Measurements from ENCODE around the gene NEXN.
"Not testable (repeated sequence)": the region's sequence is repeated elsewhere in the genome, so short reads cannot be mapped to it uniquely, and the experiment has no call there.

Gene NEXN

DNA sequence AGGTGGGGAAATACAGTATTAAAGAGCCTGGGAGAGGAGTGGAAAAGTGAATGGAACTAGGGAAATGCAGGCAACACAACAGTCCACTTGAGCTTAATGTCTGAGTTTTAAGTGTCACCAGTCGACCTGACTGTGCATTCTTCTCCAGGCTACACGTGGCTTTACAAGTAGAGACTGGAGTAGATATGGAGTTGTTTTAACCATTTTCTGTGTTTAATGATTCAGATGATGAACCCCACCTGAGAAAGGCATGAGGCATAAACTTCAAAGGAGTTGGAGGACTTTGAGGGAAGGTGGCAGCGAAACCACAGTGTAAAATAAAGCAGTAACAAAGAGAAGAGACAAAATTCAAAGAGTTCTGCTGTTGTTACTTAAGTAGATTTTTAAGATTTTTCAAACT, 77.9 kb downstream of the NEXN start:
- no peak for DNase-seq

DNA sequence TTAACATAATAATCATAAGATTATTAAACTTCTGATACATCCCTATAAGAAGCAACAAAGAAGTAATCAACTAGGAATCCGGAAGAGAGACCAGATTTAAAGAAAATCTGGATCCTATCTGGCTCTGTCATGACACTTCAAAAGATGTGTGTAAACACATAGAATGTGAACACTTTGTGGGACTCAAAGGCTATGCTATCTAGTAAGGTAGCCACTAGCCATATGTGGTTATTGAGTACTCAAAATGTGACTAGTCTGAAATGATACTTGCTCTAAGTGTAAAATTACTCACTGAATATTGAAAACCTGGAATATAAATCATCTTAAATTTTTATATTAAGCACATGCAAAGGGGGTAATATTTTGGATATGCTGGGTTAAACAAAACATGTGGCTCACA, 81.8 kb downstream of the NEXN start:
- DNase-seq = peak; percentile 18

DNA sequence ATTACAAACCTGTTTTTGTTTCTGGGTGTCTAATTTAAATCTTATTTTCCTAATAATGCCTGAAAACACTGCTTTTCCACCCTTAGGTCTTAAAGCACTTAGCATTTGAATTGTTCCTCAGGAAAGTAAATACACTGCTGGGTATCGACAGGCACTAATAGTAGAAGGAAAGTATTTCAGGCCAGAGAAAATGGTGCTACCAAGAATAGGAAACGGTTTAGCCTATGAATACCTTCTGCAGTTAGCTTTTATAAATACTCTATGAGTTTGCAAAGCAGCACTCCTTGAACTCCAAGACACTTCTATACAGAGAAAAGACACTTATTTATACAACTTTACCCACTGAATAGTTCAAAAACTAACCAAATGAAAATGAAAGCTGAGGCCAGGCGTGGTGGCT, 83.7 kb downstream of the NEXN start:
- no peak for DNase-seq

DNA sequence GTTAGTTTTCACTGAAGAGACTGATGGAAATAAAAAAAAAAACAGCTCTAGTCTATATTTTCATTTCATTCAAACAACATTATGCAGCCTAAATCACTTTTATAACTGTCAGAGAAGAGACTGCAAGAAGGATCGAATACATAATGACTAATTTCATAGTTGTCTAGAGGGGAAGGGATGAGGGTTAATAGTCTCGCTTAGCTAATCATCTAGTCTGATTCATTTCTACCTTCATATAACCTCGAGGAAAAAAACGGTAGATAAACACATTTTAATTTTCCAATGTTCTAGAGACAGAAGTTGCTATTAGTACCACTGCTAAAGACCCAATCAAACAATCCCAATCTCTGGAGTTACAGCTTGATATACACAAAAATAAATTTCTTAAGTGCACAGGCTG, 87.0 kb downstream of the NEXN start:
- peak; percentile 35 for DNase-seq

DNA sequence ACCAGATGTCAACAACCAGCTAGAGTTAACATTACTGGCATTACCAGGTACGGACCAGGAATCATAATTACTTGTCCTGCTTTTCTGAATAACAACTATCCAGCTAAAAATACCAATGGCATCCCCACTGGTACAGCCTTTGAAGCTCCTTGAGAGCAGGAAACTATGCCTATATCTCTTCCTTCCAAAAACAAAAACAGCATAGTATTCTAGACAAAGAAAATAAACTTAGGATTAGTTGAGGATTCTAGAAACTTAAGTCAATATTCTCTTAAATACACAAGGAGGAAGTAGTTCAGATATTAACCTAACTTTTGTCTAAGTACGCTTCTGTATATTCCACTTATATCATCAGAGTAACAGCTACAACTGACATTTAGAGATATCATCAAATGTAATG, 87.5 kb downstream of the NEXN start:
- peak; percentile 49 for DNase-seq

DNA sequence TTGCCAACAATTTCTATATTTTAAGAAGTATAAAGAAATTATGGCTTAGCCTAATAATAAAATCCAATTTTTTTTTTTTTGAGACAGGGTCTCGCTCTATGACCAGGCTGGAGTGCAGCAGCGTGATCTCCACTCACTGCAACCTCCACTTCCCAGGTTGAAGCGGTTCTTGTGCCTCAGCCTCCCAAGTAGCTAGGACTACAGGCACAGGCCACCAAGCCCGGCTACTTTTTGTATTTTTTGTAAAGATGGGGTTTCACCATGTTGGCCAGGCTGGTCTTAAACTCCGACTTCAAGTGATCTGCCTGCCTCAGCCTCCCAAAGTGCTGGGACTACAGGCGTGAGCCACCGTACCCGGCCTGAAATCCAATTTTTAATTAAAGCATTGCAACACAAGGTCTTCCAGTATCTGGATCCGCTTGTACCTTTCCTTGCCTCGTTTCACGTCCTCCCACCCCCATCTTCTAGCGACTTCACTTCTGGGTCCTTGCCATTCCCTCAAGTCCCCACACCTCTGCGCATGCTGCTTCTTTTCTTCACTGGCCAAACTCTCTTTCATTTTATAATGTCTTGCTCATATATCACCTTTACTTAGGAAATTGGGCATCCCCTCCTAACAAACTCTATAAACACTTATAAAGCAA, 88.1 kb downstream of the NEXN start:
- DNase-seq = no peak

DNA sequence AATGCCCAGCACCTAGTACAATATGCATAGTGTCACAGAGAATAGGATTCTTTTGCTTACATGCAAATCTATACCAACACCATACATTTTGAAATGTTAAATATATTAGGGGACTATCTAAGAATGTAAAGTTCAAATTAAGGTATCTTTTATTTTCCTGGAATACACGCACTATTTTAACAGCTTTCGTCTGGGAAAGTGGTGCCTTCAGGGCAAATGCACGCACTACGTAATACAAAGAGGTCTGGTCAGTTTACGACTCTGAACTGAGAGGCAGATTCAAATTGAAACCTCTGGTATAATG, 89.5 kb downstream of the NEXN start:
- no peak for DNase-seq

DNA sequence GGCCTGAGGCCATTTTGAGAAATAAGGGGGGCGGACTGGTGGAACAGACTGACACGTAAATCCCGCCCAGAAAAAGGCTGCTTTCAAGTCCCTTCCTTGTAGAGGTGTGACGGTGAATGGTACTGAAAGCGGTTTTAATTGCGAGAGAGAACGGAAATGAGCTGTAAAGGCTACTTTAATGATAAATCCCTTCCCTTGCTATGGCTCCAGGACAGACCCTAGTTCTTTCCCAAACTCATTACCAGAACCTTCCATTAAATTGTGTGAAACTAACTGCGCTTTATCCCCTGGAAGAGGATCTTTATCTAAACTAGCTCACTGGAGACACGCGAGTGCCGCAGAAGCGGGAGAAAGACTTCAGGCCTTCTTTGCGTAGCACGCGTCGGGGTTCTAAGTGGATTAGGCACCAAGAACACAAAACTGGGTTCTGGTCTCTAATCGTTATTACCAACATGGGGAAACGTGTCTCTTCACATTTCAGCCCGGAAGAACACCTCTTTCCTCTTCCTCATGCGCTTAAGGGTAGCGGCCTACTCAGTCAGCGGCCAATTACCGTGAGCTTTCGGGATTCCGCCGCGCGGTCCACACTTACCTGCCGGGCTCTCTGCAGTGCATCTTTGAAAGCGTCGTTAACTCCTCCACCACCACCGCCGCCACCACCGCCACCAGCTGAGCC, 90.0 kb downstream of the NEXN start:
- DNase-seq = peak; percentile 89

DNA sequence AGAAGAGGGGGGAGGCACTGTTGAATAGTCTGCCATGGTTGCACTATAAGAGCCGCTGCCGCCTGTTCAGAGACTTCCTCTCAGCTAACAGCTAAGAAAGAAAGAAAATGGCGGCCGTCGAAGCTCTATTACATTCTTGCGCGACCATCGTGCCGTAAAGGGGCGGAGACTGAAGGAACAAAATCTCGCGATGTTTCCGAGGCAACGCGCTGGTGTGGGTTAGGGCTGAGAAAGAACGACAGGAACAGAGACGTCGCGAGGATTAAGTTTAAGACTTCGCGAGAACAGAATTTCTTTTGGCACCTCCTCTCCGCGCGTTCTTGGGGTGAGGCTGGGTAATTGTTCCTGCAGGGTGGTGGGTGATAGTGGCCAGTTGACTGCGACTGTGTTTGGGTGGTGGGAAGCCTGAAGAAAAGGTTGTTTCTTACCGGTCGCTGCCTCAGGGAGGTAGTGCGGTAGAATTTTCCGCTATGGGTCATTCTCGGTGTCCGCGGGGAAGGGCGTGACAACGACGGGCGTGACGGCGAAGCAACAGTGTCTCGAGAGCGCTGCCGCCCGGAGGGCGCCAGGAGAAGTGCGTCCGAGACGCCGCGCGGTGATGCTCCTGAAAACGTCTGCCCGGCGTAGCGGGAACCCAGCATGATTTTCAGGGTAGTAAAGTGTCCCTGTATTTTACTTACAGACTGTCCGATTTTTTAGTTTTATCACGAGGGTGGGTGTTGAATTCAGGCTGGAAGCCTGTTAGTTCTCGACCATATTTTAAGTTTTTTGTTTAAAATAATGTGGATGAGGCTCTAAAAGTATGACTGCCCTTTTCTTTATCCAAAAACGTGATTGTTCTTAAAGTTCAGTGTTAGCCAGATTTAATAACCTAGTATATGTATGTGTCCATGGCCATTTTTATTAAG, 90.8 kb downstream of the NEXN start, which contains the start of gene FUBP1:
Gene FUBP1, minus strand, starts transcription at position 104 of the 908 bp plus-strand sequence. Its CDS starts 68 bp downstream, at position 36.
- peak; percentile 99 for DNase-seq

DNA sequence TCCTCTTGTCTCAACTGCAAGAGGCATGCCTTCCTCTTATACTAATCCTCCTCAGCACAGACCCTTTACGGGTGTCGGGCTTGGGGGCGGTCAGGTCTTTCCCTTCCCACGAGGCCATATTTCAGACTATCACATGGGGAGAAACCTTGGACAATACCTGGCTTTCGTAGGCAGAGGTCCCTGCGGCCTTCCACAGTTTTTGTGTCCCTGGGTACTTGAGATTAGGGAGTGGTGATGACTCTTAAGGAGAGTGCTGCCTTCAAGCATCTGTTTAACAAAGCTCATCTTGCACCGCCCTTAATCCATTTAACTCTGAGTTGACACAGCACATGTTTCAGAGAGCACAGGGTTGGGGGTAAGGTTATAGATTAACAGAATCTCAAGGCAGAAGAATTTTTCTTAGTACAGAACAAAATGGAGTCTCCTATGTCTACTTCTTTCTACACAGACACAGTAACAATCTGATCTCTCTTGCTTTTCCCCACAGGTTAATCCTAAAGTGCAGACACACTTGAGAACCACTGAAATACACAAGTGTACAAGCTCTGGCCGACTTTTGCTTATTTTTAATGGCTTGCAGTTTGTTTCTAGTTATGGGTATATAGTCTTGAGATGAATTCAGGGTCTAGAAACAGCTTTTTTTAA, 95.0 kb downstream of the NEXN start:
- not testable (repeated sequence) for DNase-seq

DNA sequence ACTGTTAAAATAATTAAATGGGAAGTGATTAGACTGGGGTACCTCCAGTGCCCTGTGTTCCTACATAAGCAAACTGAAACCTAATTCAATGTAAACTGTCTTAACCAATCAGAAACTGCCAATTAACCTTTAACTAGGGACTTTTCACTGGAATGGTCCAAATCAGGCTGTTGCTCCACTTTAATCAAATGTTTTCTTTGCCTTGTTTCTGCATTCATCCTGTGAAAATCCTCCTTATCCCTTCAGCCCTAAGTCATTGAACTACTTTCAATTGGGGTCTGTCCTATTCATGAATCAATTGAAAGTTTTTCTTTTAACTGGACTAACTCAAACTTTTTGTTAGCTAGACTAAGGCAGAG, 95.6 kb downstream of the NEXN start:
- no peak for DNase-seq

DNA sequence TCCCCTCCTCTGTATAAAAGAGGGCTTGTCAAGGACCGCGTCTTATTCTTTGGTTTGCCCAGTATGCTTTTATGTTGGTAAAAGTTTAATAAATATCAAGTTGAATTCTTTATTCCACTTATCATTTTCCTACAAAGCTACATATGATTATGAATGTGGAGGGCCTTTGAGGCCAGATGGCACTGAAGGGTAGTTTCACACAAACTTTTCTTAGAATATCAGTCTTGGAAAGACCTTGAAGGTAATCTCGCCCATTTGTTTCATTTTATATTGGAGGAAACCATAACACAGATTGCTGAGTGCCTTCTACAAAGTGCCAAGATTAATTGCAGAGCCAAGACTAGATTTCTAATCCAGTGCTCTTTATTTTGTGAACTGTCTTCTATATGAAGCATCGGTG, 96.2 kb downstream of the NEXN start:
- no peak for DNase-seq

DNA sequence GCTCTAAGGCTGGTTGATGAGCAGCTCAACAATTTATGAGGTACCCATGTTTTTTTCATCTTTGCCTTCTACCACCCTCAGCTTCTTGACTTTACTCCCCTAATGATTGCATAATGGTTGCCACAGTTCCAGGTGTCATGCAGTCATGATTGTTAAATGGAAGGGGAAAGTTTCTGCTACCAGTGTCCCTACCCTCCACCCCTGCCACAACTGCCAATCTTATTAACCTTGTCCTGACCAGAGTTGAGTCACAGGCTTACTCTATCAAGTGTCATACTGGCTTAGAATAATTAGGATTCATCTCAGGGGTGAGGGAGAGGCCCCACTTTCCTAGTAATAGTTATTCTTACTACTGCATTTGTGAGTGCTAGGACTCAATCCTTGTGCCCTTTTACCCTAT, 98.4 kb downstream of the NEXN start:
- no peak for DNase-seq

DNA sequence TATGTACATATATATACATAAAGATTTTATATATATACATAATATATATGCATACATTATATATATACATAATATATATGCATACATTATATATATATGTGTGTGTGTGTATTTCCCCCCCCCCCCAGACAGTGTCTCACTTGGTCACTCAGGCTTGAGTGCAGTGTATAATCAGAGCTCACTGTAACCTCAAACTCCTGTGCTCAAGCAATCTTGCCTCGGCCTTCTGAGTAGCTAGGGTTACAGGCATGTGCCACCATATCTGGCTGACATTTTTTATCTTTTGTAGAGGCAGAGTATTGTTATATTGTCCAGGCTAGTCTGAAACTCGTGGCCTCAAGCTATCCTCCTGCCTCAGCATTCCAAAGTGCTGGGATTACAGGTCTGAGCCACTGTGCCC, 99.5 kb downstream of the NEXN start:
- no peak for DNase-seq

DNA sequence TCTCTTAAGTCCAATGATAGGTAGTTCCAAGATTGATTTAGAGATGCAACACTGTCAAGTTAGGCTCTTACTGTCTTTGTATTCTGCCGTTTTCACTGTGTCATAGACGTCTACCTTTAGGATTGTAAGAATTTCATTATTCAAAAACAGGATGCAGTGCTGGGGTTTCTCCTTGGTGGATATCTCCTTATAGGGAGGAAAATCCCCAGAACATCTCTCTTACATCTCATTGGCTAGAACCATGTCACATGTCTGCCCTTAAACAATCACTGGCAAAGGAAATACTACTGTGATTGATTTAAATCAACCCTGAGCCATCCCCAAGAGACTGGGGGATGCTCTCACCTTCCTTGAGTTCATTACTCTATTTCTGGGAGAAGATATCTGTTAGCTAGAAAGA, 101.3 kb downstream of the NEXN start:
- DNase-seq = no peak

DNA sequence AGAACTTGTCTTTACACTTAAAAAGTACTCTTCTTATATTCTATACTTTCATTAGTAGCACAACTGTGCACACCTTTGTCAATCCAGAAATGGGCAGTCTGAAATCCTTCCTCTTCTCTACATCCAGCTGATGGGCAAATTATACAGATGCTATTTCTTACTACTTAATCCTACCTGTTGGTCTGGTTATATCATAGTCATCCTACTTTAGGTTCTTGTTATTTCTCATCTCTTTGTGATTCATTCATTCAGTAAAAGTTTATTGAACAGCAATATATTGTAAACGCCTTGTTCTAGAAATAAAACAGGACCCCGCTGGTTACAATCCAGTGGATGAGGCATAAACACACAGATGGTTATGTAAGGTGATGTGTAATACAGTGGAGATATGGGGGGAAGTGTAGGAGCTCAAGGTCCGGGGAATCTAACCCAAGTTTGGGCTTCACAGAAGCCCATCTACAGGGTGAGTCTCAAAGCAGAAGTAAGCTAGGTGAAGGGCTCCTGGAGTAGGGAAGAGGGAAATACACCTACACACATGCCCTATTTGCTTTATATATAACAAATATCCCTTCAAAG, 102.3 kb downstream of the NEXN start:
- DNase-seq = no peak

DNA sequence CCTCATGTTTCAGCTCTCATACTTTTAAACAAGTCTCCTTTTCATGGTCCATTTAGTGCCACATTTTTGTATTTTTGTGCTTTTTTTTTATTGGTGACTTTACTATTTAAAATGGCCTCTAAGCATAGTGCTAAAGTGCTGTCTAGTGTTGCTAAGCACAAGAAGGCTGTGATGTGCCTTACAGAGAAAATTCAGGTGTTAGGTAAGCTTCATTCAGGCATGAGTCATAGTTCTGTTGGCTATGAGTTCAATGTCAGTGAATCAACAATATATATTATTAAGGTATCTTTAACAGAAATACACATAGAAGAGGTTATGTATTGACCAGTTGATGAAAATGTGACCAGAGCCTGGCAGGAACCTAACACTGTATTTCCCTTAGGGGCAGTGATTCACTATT, 103.2 kb downstream of the NEXN start:
- DNase-seq = no peak
